Bronchial smooth muscle cell (primary cell): ENCODE data around the gene RRAGA. TPM values are rescaled to one million over a fixed set of nuclear protein-coding genes. Genes with fewer than 3 reads are reported as not detected.

Source experiments
- total RNA-seq: library from RNA; depleted of rRNA; stranded (reverse); fragments of >200 nt; gene quantifications from 2 replicates; pipeline ENCODE4 v1.2.1, GENCODE V29; 2014

The RRAGA gene
- total RNA-seq = 50.8 and 56.6 TPM in 2 replicates

GRCh38 chr9:19048966-19049916 is at the start of gene RRAGA:
TSS of gene RRAGA (plus strand) at chr9:19049427. CDS start at chr9:19049660, 233 bp downstream.

GRCh38 chr9:19033015-19033414 is 16.2 kb upstream of the RRAGA start, which contains the start of gene SAXO1:
TSS of gene SAXO1 (minus strand) at chr9:19033209. CDS start at chr9:19032908, 301 bp downstream.

Other genes starting within 250 kb of the RRAGA start
- gene SAXO1, start 16.2 kb upstream of the RRAGA start, total RNA-seq = 0.09 and 0.16 TPM in 2 replicates
- 4.0 and 6.6 TPM in 2 replicates for gene HAUS6, start 53.5 kb downstream of the RRAGA start, total RNA-seq
- gene PLIN2, start 78.1 kb downstream of the RRAGA start, total RNA-seq = 124 and 327 TPM in 2 replicates
- gene DENND4C, start 181.3 kb downstream of the RRAGA start, total RNA-seq = 49.8 and 51.4 TPM in 2 replicates